Psoas muscle (tissue), 8 donors: Measurements from ENCODE around the gene P2RY4. TPM values are rescaled to one million over a fixed set of nuclear protein-coding genes. Genes with fewer than 3 reads are reported as not detected.

Source experiments
- ATAC-seq, 4 donors: fragments of 200-7000 bp; cut with Tn5 transposase; one replicate each; pipeline ENCODE4 v1.9.1; 2020; ENCODE audit warnings: moderate library complexity in 3 of 4, mild to moderate bottlenecking in 2 of 4
- DNase-seq, 2 donors: peaks; one replicate each; pipeline ENCODE4 v3.0.0-alpha.2; 2020
- H3K27ac ChIP-seq: fragments of 200-600 bp; one replicate; pipeline ENCODE4 v1.8.0; 2022
- H3K27me3 ChIP-seq, 3 donors: fragments of 200-600 bp in 1 of 3; one replicate each; pipeline versions ENCODE4 v1.6.1 to v1.8.0; 2013 to 2022; ENCODE audit warnings: low read length in 2 of 3, mild to moderate bottlenecking in 2 of 3, moderate library complexity in 1 of 3; ENCODE audit not compliant: insufficient read depth in 3 of 3
- H3K36me3 ChIP-seq, 2 donors: fragments of 200-600 bp in 1 of 2; one replicate each; pipeline versions ENCODE4 v1.6.1 to v1.8.0; 2013 to 2022; ENCODE audit warnings: low read depth in 1 of 2, mild to moderate bottlenecking in 1 of 2, moderate library complexity in 1 of 2; ENCODE audit not compliant: insufficient read depth in 1 of 2
- H3K4me1 ChIP-seq: fragments of 200-600 bp; one replicate; pipeline ENCODE4 v1.8.0; 2022
- H3K4me3 ChIP-seq: fragments of 200-600 bp; one replicate; pipeline ENCODE4 v1.8.0; 2022; ENCODE audit warnings: mild to moderate bottlenecking
- H3K9me3 ChIP-seq: fragments of 200-600 bp; one replicate; pipeline ENCODE4 v1.8.0; 2022
- WGBS, 3 donors: extraction: QIAGEN DNeasy Blood & Tissue Kit; methylation state at CpG; one replicate each; pipeline versions ENCODE4 v1.1.6 to v1.1.7; 2013; 5-methylcytosine and 5-hydroxymethylcytosine counted together
- intact Hi-C, 2 donors: fragments of 100-400 bp; cut with DNase I; formaldehyde crosslinking; loops; one replicate each; pipeline versions ENCODE4 v1.11.0 to v1.14.2; 2022
- polyA plus RNA-seq, 3 donors: library from polyadenylated mRNA; stranded (reverse); fragments of 200-250 nt; gene quantifications; one replicate each; pipeline ENCODE4 v1.2.3, GENCODE V29; 2013
- total RNA-seq, 4 donors: library from RNA; stranded (reverse); fragmentation: NEBNext Ultra II Directional in 2 of 4; extraction: Animal tissue kit (Norgen Biotek cat#: 25700) in 2 of 4; gene quantifications; one replicate each; pipeline versions ENCODE4 v1.2.1 to v1.2.4, GENCODE V29; 2021 to 2023
- TF ChIP-seq, protein P1 (sequence below): fragments of 200-600 bp; IDR thresholded peaks from one replicate; pipeline ENCODE4 v1.8.0; 2022; ENCODE audit warnings: antibody characterized with exemption
- donor health status: healthy with polysubstance abuse.
- donor health status: DM: no; HTN: no; CAD: no; lungs with moderate emphysema.
- donor health status: Bipolar disorder and iron deficiency.
- donor health status: healthy.
- donor health status: DM: yes; HTN: yes; CAD: no.
- donor health status: DM: no; HTN: no; CAD: no.
- donor health status: DM: no; HTN: no; CAD: no.
- donor health status: DM: yes; HTN: yes; CAD: no.

The P2RY4 gene
- total and polyA plus RNA-seq, 7 donors, result 0.05 to 0.18 (median 0.08) TPM; not detected in 2

DNA sequence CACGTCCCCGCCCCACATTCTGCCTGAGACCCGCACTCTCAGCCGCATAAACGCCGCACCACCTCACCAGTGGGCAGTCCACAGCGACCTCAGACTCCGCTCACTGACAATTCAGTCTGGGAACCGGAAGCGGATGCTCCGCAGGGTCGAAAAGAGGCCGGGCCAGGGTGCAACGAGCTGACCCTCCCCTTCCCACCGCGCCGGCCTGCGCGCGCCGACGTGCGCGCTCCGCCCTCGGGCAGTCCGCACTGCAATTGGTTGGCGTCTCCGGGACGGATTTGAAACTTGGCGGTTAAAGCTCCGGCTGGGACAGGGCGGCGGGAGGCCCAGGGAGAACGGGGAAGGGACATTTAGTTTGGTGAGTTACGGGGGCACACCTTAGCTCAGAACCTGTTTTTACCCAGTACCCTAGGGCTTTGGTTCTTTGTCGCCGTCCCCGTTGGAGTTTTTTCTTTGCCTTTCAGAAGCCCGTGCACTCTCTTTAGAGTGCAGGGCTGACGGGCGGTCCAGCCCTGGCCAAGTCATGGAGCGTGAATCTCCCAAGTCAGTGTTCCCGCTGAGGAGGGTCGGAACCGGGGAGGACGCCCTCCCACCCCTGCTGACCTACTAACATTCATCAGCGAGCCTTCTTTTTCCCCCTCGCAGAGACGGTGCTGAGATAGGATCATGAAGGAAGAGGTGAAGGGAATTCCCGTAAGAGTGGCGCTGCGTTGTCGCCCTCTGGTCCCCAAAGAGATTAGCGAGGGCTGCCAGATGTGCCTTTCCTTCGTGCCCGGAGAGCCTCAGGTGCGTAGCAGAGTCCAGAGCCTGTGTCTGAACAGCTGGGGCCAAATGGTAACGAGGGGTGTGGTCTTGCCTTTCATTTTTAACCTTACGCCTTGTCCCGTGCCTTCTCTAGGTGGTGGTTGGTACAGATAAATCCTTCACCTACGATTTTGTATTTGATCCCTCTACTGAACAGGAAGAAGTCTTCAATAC lies 30.1 kb upstream of the P2RY4 start, which contains the start of the genes KIF4A and PDZD11:
Gene KIF4A (plus strand): TSS at position 312 of the 978 bp plus-strand sequence. CDS start 355 bp downstream, at position 667.
Gene PDZD11 (minus strand): TSS at position 135 of the 978 bp plus-strand sequence. CDS start 586 bp downstream, outside the sequence.
- Histone ChIP-seq H3K27me3 (peaks cover 0 to 17% (median 0%) of the 10 kb centered on the region in 3 donors), H3K27ac (peak within 1 kb of the TSS; percentile 68), H3K9me3 (no peaks in the 10 kb centered on the region), H3K4me1 (no peaks in the 10 kb centered on the region), H3K4me3 (peak within 1 kb of the TSS; percentile 70), H3K36me3 (peaks cover 0 to 33% of the 10 kb centered on the region in 2 donors)
- intact Hi-C loops, result loop anchor here in 1 of 2 donors (10.0 kb wide), 1 partner anchor 145 kb away; no protein-coding TSS in a partner anchor
- DNase-seq (peak; percentile 82 to 90), ATAC-seq (peak; percentile 99 to 100 (median 100))
- 0 to 32% (median 0%) methylated on average over 33 to 62 of the region's 62 CpGs for WGBS, 3 donors
- TF ChIP-seq, protein P1, sequence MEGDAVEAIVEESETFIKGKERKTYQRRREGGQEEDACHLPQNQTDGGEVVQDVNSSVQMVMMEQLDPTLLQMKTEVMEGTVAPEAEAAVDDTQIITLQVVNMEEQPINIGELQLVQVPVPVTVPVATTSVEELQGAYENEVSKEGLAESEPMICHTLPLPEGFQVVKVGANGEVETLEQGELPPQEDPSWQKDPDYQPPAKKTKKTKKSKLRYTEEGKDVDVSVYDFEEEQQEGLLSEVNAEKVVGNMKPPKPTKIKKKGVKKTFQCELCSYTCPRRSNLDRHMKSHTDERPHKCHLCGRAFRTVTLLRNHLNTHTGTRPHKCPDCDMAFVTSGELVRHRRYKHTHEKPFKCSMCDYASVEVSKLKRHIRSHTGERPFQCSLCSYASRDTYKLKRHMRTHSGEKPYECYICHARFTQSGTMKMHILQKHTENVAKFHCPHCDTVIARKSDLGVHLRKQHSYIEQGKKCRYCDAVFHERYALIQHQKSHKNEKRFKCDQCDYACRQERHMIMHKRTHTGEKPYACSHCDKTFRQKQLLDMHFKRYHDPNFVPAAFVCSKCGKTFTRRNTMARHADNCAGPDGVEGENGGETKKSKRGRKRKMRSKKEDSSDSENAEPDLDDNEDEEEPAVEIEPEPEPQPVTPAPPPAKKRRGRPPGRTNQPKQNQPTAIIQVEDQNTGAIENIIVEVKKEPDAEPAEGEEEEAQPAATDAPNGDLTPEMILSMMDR, result no peak

DNA sequence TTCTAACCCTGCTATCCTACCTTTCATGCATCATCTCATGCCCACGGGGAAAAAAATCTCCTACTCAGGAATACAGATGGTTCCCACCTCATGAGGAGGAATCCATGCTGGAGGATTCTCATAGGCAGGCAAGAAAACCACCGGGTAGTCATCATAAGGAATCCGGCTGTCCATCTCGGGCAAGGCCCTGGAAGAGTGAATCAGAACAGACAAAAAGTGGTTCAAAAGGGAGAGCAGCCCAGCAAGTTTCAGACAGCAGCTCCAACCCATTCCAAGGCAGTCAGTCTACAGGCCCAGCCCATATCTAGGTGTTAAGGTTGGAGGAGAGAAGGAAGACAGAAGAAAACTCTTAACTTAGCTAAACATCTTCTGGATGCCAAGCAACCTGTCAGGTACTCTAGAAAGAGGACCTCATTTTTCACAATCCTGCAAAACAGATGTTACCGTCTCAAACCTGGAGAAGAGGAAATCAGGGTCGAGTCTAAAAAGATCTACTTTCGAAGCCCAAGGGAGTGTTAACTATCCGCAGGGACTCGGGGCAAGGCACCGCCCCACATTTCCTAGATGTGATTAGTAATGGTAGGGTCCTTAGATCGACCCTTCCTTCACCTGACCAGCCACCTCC lies 29.3 kb upstream of the P2RY4 start:
- Histone ChIP-seq H3K36me3 (peaks cover 0 to 41% of the 10 kb centered on the region in 2 donors), H3K4me1 (no peaks in the 10 kb centered on the region), H3K9me3 (no peaks in the 10 kb centered on the region), H3K4me3 (peak overlapping the region; percentile 70), H3K27ac (peak overlapping the region; percentile 68), H3K27me3 (peaks cover 0 to 17% (median 0%) of the 10 kb centered on the region in 3 donors)
- TF ChIP-seq, protein P1, result no peak
- intact Hi-C loops, result loop anchor here in 1 of 2 donors (10.0 kb wide), 1 partner anchor 146 kb away; no protein-coding TSS in a partner anchor
- DNase-seq, result no peak
- WGBS, 3 donors, result 22 to 56% (median 25%) methylated on average over 11 of the region's 11 CpGs
- no peak for ATAC-seq

DNA sequence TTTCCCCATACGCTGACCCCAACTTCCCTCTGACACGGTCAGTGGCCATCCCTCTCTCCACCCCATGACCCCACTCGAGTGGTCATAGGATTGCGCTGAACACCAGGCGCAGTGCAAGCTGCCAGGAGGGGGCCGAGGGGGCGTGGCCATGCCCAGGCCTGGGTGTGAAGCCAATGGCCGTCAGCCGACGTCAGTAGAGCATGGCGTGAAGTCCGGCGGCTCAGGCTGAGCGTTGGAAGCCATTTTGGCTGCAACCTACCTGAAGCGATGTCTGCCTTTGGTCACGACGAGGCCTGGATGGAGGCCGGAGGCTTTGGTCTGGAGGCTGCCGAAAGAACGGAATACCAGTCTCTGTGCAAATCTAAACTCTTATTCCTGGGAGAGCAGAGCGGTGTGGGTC lies 21.9 kb upstream of the P2RY4 start, which contains the start of gene RAB41:
Gene RAB41 (plus strand): TSS at position 222 of the 400 bp plus-strand sequence. CDS start 46 bp downstream, at position 268.
- DNase-seq, result no peak
- WGBS, 3 donors, result 90 to 97% (median 91%) methylated on average over 18 to 21 of the region's 21 CpGs
- ATAC-seq, result no peak
- Histone ChIP-seq H3K4me1 (no peaks in the 10 kb centered on the region), H3K27me3 (peaks cover 0 to 5% (median 0%) of the 10 kb centered on the region in 3 donors), H3K27ac (no peak within 1 kb of the TSS), H3K36me3 (peaks cover 0 to 27% of the 10 kb centered on the region in 2 donors), H3K9me3 (no peaks in the 10 kb centered on the region), H3K4me3 (no peak within 1 kb of the TSS)
- intact Hi-C loops, result loop anchor here in 1 of 2 donors (10.0 kb wide), 1 partner anchor 153 kb away; no protein-coding TSS in a partner anchor
- TF ChIP-seq, protein P1, result no peak

DNA sequence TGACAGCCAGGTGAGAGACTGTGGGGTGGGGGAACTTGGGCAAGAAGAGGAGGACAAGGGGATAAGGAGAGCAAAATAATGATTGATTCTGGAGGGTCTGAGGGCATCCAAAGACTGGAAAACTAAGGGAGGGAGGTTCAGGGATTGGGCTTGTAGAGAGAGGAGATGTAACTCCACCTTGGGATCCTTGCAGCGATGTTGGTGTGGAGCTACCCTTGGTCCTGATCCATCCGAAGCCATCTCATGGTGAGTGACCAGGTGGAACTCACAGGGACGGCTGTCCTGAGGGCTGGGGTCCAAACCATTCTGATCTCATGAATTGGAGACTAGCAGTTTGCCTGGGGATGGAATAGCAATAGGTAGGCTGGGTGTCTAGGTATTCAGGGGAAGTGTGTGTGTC lies 20.6 kb upstream of the P2RY4 start:
- Histone ChIP-seq H3K36me3 (peaks cover 0 to 13% of the 10 kb centered on the region in 2 donors), H3K9me3 (no peaks in the 10 kb centered on the region), H3K4me1 (no peaks in the 10 kb centered on the region), H3K27ac (no peak overlapping the region), H3K27me3 (peaks cover 0 to 9% (median 0%) of the 10 kb centered on the region in 3 donors), H3K4me3 (no peak overlapping the region)
- TF ChIP-seq, protein P1, result no peak
- ATAC-seq, result no peak
- no peak for DNase-seq
- intact Hi-C loops, result loop anchor here in 1 of 2 donors (10.0 kb wide), 1 partner anchor 154 kb away; no protein-coding TSS in a partner anchor
- 75 to 85% (median 84%) methylated on average over 3 of the region's 3 CpGs for WGBS, 3 donors
